ENCODE data around the gene TMEM120B. TPM values are rescaled to one million over a fixed set of nuclear protein-coding genes. Genes with fewer than 3 reads are reported as not detected.

TMEM120B gene
- total RNA-seq, 1 experiment from 2014 or later, result 22.3 TPM

DNA sequence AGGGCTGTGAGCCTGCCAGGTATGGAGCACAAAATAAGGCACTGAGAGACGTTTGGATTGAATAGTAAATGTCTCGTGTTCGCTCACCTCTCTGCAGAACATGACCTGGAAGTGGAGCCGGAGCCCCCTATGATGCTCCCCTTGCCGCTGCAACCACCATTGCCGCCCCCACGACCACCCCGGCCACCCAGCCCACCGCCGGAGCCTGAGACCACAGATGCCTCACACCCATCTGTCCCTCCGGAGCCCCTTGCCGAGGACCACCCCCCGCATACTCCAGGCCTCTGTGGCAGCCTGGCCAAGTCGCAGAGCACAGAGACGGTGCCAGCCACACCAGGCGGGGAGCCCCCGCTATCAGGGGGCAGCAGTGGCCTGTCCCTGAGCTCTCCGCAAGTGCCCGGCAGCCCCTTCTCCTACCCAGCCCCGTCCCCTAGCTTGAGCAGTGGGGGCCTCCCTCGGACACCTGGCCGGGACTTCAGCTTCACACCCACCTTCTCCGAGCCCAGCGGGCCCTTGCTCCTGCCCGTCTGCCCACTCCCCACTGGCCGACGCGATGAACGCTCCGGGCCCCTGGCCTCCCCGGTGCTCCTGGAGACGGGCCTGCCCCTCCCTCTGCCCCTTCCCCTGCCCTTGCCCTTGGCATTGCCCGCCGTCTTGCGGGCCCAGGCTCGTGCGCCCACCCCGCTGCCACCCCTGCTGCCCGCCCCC, 110.0 kb downstream of the TMEM120B start:
- Histone ChIP-seq H3K4me3 (ENCODE audit: low read depth, low read length, poor library complexity, severe bottlenecking) (no peak overlapping the region), H3K27me3 (replicated peaks; ENCODE audit: insufficient read depth, low read depth, low read length, poor library complexity) (no peaks in the 10 kb centered on the region), H3K27ac (ENCODE audit: low read depth, low read length, poor library complexity, severe bottlenecking) (no peak overlapping the region), H3K9me3 (ENCODE audit: low read depth, low read length, poor library complexity, severe bottlenecking) (no peaks in the 10 kb centered on the region), H3K4me1 (ENCODE audit: insufficient read depth, low read length, poor library complexity, severe bottlenecking) (no peaks in the 10 kb centered on the region), H3K36me3 (ENCODE audit: insufficient read depth, low read length, poor library complexity, severe bottlenecking) (peaks cover 43% of the 10 kb centered on the region)
- POLR2A ChIA-PET (ENCODE audit: low non-redundant PET), result no interaction called here
- DNase-seq (ENCODE audit: low spot score), result no peak
- BruUV-seq (replicated peaks), result no TSS peak
- intact Hi-C loops (cut with micrococcal nuclease; ENCODE audit: unreplicated experiment), result no loop called here
- TF ChIP-seq, protein P1, sequence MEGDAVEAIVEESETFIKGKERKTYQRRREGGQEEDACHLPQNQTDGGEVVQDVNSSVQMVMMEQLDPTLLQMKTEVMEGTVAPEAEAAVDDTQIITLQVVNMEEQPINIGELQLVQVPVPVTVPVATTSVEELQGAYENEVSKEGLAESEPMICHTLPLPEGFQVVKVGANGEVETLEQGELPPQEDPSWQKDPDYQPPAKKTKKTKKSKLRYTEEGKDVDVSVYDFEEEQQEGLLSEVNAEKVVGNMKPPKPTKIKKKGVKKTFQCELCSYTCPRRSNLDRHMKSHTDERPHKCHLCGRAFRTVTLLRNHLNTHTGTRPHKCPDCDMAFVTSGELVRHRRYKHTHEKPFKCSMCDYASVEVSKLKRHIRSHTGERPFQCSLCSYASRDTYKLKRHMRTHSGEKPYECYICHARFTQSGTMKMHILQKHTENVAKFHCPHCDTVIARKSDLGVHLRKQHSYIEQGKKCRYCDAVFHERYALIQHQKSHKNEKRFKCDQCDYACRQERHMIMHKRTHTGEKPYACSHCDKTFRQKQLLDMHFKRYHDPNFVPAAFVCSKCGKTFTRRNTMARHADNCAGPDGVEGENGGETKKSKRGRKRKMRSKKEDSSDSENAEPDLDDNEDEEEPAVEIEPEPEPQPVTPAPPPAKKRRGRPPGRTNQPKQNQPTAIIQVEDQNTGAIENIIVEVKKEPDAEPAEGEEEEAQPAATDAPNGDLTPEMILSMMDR (conservative IDR thresholded peaks at IDR 0.05; ENCODE audit: low read depth, low read length), result no peak
- TF ChIP-seq EZH2 (IDR thresholded peaks at IDR 0.05; ENCODE audit: borderline replicate concordance, low read depth, low read length, poor library complexity, severe bottlenecking), result no peak
- CTCF ChIA-PET, result no interaction called here

DNA sequence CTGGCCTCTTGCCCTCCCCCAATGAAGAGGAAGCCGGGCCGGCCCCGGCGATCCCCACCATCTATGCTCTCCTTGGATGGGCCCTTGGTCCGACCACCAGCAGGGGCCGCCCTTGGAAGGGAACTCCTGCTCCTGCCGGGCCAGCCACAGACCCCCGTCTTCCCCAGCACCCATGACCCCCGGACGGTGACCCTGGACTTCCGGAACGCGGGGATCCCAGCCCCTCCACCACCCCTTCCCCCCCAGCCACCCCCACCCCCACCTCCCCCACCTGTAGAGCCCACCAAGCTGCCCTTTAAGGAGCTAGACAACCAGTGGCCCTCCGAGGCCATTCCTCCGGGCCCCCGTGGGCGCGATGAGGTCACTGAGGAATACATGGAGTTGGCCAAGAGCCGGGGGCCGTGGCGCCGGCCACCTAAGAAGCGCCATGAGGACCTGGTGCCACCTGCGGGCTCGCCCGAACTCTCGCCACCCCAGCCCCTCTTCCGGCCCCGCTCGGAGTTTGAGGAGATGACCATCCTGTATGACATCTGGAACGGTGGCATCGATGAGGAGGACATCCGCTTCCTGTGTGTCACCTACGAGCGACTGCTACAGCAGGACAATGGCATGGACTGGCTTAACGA, 110.7 kb downstream of the TMEM120B start:
- ChIA-PET CTCF (no interaction called here), POLR2A (ENCODE audit: low non-redundant PET) (no interaction called here)
- H3K36me3 ChIP-seq (ENCODE audit: insufficient read depth, low read length, poor library complexity, severe bottlenecking), result peaks cover 43% of the 10 kb centered on the region
- intact Hi-C loops (cut with micrococcal nuclease; ENCODE audit: unreplicated experiment), result no loop called here
- H3K4me1 ChIP-seq (ENCODE audit: insufficient read depth, low read length, poor library complexity, severe bottlenecking), result no peaks in the 10 kb centered on the region
- H3K4me3 ChIP-seq (ENCODE audit: low read depth, low read length, poor library complexity, severe bottlenecking), result no peak overlapping the region
- H3K27me3 ChIP-seq (replicated peaks; ENCODE audit: insufficient read depth, low read depth, low read length, poor library complexity), result no peaks in the 10 kb centered on the region
- no TSS peak for BruUV-seq (replicated peaks)
- H3K9me3 ChIP-seq (ENCODE audit: low read depth, low read length, poor library complexity, severe bottlenecking), result no peaks in the 10 kb centered on the region
- DNase-seq (ENCODE audit: low spot score), result no peak
- TF ChIP-seq, protein P1 (conservative IDR thresholded peaks at IDR 0.05; ENCODE audit: low read depth, low read length), result no peak
- TF ChIP-seq EZH2 (IDR thresholded peaks at IDR 0.05; ENCODE audit: borderline replicate concordance, low read depth, low read length, poor library complexity, severe bottlenecking), result no peak
- H3K27ac ChIP-seq (ENCODE audit: low read depth, low read length, poor library complexity, severe bottlenecking), result no peak overlapping the region

DNA sequence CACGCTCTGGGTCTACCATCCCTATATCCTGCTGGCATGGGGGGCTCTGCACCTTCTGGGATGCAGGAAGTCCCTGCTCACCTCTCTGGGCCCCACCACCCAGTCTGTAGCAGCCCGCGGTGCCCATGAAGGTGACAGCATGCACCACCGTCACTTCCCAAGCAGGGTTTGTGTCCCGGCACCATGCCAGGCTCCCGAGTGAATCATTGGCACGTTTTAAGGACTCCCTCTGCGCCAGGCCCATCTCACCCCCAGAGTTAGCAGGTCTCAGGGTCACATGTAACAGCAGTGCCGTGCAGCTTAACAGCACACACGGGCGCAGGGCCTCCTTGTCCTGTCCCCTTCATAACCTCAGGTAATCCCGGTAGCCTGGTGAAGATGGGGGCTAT, 111.2 kb downstream of the TMEM120B start:
- Histone ChIP-seq H3K27ac (ENCODE audit: low read depth, low read length, poor library complexity, severe bottlenecking) (no peak overlapping the region), H3K27me3 (replicated peaks; ENCODE audit: insufficient read depth, low read depth, low read length, poor library complexity) (no peaks in the 10 kb centered on the region), H3K4me3 (ENCODE audit: low read depth, low read length, poor library complexity, severe bottlenecking) (no peak overlapping the region), H3K36me3 (ENCODE audit: insufficient read depth, low read length, poor library complexity, severe bottlenecking) (peaks cover 46% of the 10 kb centered on the region), H3K4me1 (ENCODE audit: insufficient read depth, low read length, poor library complexity, severe bottlenecking) (no peaks in the 10 kb centered on the region), H3K9me3 (ENCODE audit: low read depth, low read length, poor library complexity, severe bottlenecking) (no peaks in the 10 kb centered on the region)
- TF ChIP-seq, protein P1 (conservative IDR thresholded peaks at IDR 0.05; ENCODE audit: low read depth, low read length), result no peak
- TF ChIP-seq EZH2 (IDR thresholded peaks at IDR 0.05; ENCODE audit: borderline replicate concordance, low read depth, low read length, poor library complexity, severe bottlenecking), result no peak
- ChIA-PET POLR2A (ENCODE audit: low non-redundant PET) (no interaction called here), CTCF (no interaction called here)
- intact Hi-C loops (cut with micrococcal nuclease; ENCODE audit: unreplicated experiment), result no loop called here
- no peak for DNase-seq (ENCODE audit: low spot score)
- no TSS peak for BruUV-seq (replicated peaks)

All from A673 (cell line).